Activated B cell treated with CpG ODN at 0.5 μM for 24 hours (primary cell): ENCODE data around the gene GATA6. TPM values are rescaled to one million over a fixed set of nuclear protein-coding genes. Genes with fewer than 3 reads are reported as not detected.
"Not testable (repeated sequence)": the region's sequence is repeated elsewhere in the genome, so short reads cannot be mapped to it uniquely, and the experiment has no call there.

Experiments used
- ATAC-seq: fragments of 200-7000 bp; cut with Tn5 transposase; one replicate; pipeline ENCODE4 v1.10.0; 2021; ENCODE audit warnings: low read depth, mild to moderate bottlenecking, moderate library complexity
- CTCF ChIA-PET: fragments of 350-600 bp; sonication (Branson Sonifier 250); formaldehyde crosslinking; loops from one replicate; lab custom pipeline; 2021; ENCODE audit warnings: antibody characterized with exemption; lab: Charles Lee
- POLR2A ChIA-PET: fragments of 350-600 bp; sonication (Branson Sonifier 250); formaldehyde crosslinking; loops from one replicate; lab custom pipeline; 2021; ENCODE audit warnings: antibody characterized with exemption; lab: Charles Lee
- DNase-seq: peaks from one replicate; pipeline ENCODE4 v3.0.0; 2022
- H3K27ac Mint-ChIP-seq: one replicate; pipeline ENCODE4 v1.8.0; 2020; ENCODE audit warnings: mixed read lengths
- H3K27me3 Mint-ChIP-seq: one replicate; pipeline ENCODE4 v1.8.0; 2021; ENCODE audit warnings: mixed read lengths
- H3K36me3 Mint-ChIP-seq: one replicate; pipeline ENCODE4 v1.8.0; 2021; ENCODE audit warnings: low read depth, mixed read lengths
- H3K4me1 Mint-ChIP-seq: one replicate; pipeline ENCODE4 v1.8.0; 2021; ENCODE audit warnings: mixed read lengths
- H3K4me3 Mint-ChIP-seq: one replicate; pipeline ENCODE4 v1.8.0; 2020; ENCODE audit warnings: mild to moderate bottlenecking, mixed read lengths
- H3K9me3 Mint-ChIP-seq: one replicate; pipeline ENCODE4 v1.8.0; 2020; ENCODE audit warnings: mixed read lengths
- intact Hi-C: fragments of 100-400 bp; cut with micrococcal nuclease; formaldehyde crosslinking; loops from one replicate; pipeline ENCODE4 v1.15.1; 2024
- total RNA-seq: library from RNA; stranded (reverse); gene quantifications from 2 replicates; pipeline ENCODE4 v1.2.3, GENCODE V29; 2022
- TF ChIP-seq, protein P1 (sequence below): fragments of 200-600 bp; IDR thresholded peaks from one replicate; pipeline ENCODE4 v1.8.0; 2022; ENCODE audit warnings: antibody characterized with exemption, mild to moderate bottlenecking

GATA6 gene
- total RNA-seq, 1 donor from 2014 or later: not detected

DNA sequence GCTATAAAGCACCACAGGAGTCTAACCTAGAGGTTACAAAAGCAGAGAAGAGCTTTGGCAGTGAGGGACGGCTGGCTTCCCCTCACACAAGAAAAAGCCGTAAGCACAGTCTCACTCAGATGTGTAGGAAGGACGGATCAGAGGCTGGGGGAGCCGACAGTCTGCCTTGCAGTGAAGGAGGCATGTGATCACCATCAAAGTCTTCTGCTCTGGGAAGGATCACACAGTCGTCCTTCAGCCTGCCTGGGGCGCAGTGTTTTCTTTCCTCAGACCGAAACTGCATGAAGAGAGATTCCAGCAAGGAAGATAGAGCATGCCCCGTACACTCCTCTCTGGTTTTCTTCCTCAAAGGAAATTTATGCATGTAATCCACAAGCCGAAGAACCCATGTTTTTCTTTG, 24.1 kb downstream of the GATA6 start:
- no peak overlapping the region for H3K4me3 Mint-ChIP-seq
- POLR2A ChIA-PET: no interaction called here
- H3K36me3 Mint-ChIP-seq: no peaks in the 10 kb centered on the region
- DNase-seq: no peak
- H3K9me3 Mint-ChIP-seq: no peaks in the 10 kb centered on the region
- H3K27ac Mint-ChIP-seq: no peak overlapping the region
- peaks cover 4% of the 10 kb centered on the region for H3K4me1 Mint-ChIP-seq
- ATAC-seq: no peak
- peaks cover 22% of the 10 kb centered on the region for H3K27me3 Mint-ChIP-seq
- CTCF ChIA-PET: no interaction called here
- TF ChIP-seq, protein P1, sequence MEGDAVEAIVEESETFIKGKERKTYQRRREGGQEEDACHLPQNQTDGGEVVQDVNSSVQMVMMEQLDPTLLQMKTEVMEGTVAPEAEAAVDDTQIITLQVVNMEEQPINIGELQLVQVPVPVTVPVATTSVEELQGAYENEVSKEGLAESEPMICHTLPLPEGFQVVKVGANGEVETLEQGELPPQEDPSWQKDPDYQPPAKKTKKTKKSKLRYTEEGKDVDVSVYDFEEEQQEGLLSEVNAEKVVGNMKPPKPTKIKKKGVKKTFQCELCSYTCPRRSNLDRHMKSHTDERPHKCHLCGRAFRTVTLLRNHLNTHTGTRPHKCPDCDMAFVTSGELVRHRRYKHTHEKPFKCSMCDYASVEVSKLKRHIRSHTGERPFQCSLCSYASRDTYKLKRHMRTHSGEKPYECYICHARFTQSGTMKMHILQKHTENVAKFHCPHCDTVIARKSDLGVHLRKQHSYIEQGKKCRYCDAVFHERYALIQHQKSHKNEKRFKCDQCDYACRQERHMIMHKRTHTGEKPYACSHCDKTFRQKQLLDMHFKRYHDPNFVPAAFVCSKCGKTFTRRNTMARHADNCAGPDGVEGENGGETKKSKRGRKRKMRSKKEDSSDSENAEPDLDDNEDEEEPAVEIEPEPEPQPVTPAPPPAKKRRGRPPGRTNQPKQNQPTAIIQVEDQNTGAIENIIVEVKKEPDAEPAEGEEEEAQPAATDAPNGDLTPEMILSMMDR: no peak
- intact Hi-C loops: no loop called here

DNA sequence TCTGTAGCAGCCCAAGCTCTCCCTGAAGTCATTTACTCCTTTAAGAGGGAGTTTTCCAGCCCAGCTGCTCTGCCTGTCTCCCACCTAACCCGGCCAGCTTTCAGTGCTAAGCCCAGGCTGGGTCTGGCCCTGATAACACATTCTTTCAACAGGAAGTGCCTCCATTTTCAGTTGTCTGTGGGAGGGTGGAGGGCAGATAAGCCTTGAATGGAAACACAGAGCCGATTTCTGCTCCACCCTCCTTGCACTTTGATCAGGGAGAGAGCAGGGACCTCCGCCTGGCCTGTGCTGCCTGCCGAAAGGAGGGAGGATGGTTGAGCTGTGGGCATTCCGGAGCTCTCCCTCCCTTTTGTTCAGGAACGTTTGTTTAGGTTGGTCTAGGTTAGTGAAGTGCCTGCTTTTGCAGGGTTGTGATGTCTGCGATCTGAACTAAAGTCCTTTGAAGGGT, 24.8 kb downstream of the GATA6 start:
- ChIA-PET CTCF (no interaction called here), POLR2A (no interaction called here)
- ATAC-seq (no peak), DNase-seq (no peak)
- H3K4me3 Mint-ChIP-seq: no peak overlapping the region
- no peak overlapping the region for H3K27ac Mint-ChIP-seq
- H3K4me1 Mint-ChIP-seq: peaks cover 4% of the 10 kb centered on the region
- intact Hi-C loops: no loop called here
- no peaks in the 10 kb centered on the region for H3K9me3 Mint-ChIP-seq
- TF ChIP-seq, protein P1: no peak
- no peaks in the 10 kb centered on the region for H3K36me3 Mint-ChIP-seq
- H3K27me3 Mint-ChIP-seq: peaks cover 22% of the 10 kb centered on the region

DNA sequence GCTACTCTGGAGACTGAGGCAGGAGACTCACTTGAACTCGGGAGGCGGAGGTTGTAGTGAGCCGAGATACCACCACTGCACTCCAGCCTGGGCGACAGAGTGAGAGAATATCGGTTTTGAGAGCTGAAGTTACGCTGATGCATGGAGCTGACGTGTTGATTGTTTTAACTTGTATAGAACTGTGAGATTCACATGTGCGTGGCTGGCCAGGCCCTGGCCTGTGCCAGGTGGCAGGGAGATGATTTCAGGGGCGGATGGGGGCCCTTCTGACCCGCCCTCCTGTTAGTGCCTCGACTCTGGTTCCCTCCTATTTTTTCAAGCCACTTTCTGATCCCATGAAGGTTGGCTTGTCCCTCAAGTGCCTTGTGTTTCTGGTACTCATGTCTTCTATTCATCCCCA, 25.7 kb downstream of the GATA6 start:
- Mint-ChIP-seq H3K27ac (no peak overlapping the region), H3K4me3 (no peak overlapping the region), H3K27me3 (peaks cover 20% of the 10 kb centered on the region), H3K9me3 (no peaks in the 10 kb centered on the region), H3K4me1 (peaks cover 4% of the 10 kb centered on the region), H3K36me3 (no peaks in the 10 kb centered on the region)
- ChIA-PET POLR2A (no interaction called here), CTCF (no interaction called here)
- DNase-seq (no peak), ATAC-seq (no peak)
- TF ChIP-seq, protein P1: no peak
- intact Hi-C loops: no loop called here

DNA sequence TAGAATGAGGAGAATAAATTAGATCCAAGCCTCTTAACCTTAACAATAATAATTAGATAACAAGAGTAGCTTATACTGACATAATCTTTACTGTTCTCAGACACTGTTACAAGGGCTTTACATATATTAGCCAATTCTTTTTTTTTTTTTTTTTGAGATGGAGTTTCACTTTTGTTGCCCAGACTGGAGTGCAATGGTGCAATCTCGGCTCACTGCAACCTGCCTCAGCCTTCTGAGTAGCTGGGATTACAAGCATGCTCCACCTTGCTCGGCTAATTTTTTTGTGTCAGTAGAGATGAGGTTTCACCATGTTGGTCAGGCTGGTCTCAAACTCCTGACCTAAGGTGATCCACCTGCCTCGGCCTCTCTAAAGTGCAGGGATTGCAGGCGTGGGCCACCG, 27.6 kb downstream of the GATA6 start:
- H3K4me3 Mint-ChIP-seq, intact Hi-C loops, CTCF ChIA-PET, H3K4me1 Mint-ChIP-seq, DNase-seq, H3K9me3 Mint-ChIP-seq, H3K27ac Mint-ChIP-seq, POLR2A ChIA-PET, ATAC-seq, H3K36me3 Mint-ChIP-seq: not testable (repeated sequence)
- peaks cover 18% of the 10 kb centered on the region for H3K27me3 Mint-ChIP-seq

DNA sequence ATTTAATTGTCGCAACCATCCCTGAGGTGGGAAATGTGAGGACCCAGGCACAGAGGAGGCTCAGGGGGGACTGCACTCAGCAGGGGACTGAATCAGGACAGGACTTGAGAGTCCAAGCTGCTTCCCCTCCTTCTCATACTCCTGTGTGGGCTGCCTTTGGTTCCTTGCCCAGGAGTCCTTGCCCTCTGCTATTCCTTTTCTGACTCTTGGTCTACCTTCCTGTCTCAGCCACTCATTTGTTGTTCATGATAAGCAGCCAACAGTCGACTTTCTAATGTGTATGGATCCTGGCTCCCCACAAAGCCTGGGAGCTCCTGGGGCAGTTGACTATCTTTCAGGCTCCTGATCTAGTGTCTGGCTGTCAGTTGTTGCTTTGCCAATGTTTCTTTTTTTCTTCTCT, 28.3 kb downstream of the GATA6 start:
- CTCF ChIA-PET: no interaction called here
- H3K27ac Mint-ChIP-seq: no peak overlapping the region
- ATAC-seq: no peak
- no peak overlapping the region for H3K4me3 Mint-ChIP-seq
- H3K36me3 Mint-ChIP-seq: no peaks in the 10 kb centered on the region
- intact Hi-C loops: no loop called here
- H3K9me3 Mint-ChIP-seq: no peaks in the 10 kb centered on the region
- H3K4me1 Mint-ChIP-seq: no peaks in the 10 kb centered on the region
- TF ChIP-seq, protein P1: no peak
- H3K27me3 Mint-ChIP-seq: peaks cover 15% of the 10 kb centered on the region
- no peak for DNase-seq
- POLR2A ChIA-PET: no interaction called here

DNA sequence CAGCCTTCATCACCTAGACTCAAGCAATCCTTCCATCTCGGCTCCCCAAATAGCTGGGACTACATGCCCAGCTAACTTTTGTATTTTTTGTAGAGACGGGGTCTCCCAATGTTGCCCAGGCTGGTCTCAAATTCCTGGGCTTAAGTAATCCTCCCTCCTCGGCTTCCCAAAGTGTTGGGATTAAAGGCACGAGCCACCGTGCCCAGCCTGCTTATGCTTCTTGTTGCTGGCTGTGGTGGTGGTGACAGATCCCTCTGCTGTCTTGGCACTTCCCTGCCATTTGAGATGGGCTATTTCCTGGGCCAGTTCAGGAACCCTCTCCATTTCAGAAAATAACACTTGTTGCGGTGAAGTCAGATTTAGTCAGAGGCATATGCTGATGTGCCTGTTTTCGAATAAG, 28.8 kb downstream of the GATA6 start:
- TF ChIP-seq, protein P1: no peak
- ChIA-PET POLR2A (no interaction called here), CTCF (no interaction called here)
- H3K4me1 Mint-ChIP-seq: no peaks in the 10 kb centered on the region
- intact Hi-C loops: no loop called here
- H3K27me3 Mint-ChIP-seq: peaks cover 15% of the 10 kb centered on the region
- no peaks in the 10 kb centered on the region for H3K9me3 Mint-ChIP-seq
- ATAC-seq (no peak), DNase-seq (no peak)
- H3K36me3 Mint-ChIP-seq: no peaks in the 10 kb centered on the region
- no peak overlapping the region for H3K27ac Mint-ChIP-seq
- no peak overlapping the region for H3K4me3 Mint-ChIP-seq
